Ureter (tissue), 1 donor: ENCODE results near the gene SLC34A2. TPM values are rescaled to one million over a fixed set of nuclear protein-coding genes. Genes with fewer than 3 reads are reported as not detected.
"Not testable (repeated sequence)": the region's sequence is repeated elsewhere in the genome, so short reads cannot be mapped to it uniquely, and the experiment has no call there.

Experiments used
- DNase-seq: peaks from one replicate; pipeline ENCODE4 v3.0.0-alpha.2; 2020; ENCODE audit warnings: low spot score
- total RNA-seq: library from RNA; stranded (reverse); gene quantifications from one replicate; pipeline ENCODE4 v1.2.4, GENCODE V29; 2023
- donor health status: DM: yes; HTN: yes; CAD: no.

The SLC34A2 gene
- total RNA-seq, 1 donor from 2014 or later, result 2.5 TPM

DNA sequence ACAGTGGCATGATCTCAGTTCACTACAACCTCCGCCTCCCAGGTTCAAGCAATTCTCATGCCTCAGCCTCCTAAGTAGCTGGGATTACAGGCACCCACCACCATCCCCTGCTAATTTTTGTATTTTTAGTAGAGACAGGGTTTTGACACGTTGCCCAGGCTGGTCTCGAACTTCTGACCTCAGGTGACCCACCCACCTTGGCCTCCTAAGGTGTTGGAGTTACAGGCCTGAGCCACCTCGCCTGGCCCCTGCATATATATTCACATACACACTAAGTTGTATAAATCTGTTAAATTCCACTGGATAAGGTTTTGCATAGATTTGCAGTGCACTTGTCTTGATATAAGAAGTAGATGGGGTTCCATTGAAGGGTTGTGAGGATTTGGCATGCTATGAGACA, 5.8 kb downstream of the SLC34A2 start:
- DNase-seq, result not testable (repeated sequence)

- DNase-seq, result no peak
Measured at GRCh38 chr4:25662306-25662705, 6.7 kb downstream of the SLC34A2 start.

GRCh38 chr4:25663781-25664180, 8.1 kb downstream of the SLC34A2 start:
- DNase-seq, result no peak

GRCh38 chr4:25666031-25666630, 10.5 kb downstream of the SLC34A2 start:
- DNase-seq, result no peak

- no peak for DNase-seq
Measured at GRCh38 chr4:25667931-25668557, 12.4 kb downstream of the SLC34A2 start.

- no peak for DNase-seq
Measured at GRCh38 chr4:25670991-25671390, 15.3 kb downstream of the SLC34A2 start.

GRCh38 chr4:25672756-25673155, 17.1 kb downstream of the SLC34A2 start:
- no peak for DNase-seq

DNA sequence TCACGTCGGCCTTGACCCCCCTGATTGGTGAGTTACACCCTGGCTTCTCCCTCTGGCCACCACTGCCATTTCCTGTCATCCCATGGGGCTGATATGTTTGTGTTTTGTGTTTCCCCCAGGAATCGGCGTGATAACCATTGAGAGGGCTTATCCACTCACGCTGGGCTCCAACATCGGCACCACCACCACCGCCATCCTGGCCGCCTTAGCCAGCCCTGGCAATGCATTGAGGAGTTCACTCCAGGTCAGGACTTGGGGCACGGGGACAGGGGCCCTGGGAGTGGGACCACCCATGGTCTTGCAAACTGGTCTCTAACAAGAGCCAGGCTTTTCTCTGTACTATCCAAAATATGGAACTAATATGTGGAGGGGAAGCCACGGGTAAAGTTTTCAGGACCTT, 18.7 kb downstream of the SLC34A2 start:
- DNase-seq, result no peak

- no peak for DNase-seq
Measured at GRCh38 chr4:25676221-25676620, 20.6 kb downstream of the SLC34A2 start.

DNA sequence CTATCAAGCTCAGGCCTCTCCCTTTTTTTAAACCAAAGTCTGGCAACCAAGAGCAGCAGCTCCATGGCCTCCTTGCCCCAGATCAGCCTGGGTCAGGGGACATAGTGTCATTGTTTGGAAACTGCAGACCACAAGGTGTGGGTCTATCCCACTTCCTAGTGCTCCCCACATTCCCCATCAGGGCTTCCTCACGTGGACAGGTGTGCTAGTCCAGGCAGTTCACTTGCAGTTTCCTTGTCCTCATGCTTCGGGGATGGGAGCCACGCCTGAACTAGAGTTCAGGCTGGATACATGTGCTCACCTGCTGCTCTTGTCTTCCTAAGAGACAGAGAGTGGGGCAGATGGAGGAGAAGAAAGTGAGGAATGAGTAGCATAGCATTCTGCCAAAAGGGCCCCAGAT, 21.5 kb downstream of the SLC34A2 start:
- no peak for DNase-seq

DNA sequence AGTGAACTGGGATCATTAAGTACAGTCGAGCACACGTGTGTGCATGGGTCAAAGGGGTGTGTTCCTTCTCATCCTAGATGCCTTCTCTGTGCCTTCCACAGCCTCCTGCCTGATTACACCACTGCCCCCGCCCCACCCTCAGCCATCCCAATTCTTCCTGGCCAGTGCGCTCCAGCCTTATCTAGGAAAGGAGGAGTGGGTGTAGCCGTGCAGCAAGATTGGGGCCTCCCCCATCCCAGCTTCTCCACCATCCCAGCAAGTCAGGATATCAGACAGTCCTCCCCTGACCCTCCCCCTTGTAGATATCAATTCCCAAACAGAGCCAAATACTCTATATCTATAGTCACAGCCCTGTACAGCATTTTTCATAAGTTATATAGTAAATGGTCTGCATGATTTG, 22.3 kb downstream of the SLC34A2 start:
- no peak for DNase-seq

- DNase-seq, result no peak
Measured at GRCh38 chr4:25687773-25688172, 32.1 kb downstream of the SLC34A2 start.

- no peak for DNase-seq
Measured at GRCh38 chr4:25694466-25694865, 38.8 kb downstream of the SLC34A2 start.

GRCh38 chr4:25696409-25696808, 40.8 kb downstream of the SLC34A2 start:
- no peak for DNase-seq

DNA sequence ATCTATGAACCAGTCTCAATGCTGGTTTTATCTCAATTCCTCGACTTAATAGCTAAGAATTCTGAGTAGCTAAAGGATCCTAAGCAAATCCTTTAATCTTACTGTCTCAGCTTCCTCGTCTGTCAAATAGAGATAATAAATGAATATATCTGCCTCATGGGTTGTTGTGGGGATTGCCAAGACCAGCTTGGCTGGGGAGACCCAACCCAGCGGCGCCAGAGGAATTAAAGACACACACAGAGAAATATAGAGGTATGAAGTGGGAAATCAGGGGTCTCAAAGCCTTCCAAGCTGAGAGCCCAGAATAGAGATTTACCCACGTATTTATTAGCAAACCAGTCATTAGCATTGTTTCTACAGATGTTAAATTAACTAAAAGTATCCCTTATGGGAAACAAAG, 41.9 kb downstream of the SLC34A2 start:
- DNase-seq, result no peak

- DNase-seq, result no peak
Measured at GRCh38 chr4:25700661-25701060, 45.0 kb downstream of the SLC34A2 start.

DNA sequence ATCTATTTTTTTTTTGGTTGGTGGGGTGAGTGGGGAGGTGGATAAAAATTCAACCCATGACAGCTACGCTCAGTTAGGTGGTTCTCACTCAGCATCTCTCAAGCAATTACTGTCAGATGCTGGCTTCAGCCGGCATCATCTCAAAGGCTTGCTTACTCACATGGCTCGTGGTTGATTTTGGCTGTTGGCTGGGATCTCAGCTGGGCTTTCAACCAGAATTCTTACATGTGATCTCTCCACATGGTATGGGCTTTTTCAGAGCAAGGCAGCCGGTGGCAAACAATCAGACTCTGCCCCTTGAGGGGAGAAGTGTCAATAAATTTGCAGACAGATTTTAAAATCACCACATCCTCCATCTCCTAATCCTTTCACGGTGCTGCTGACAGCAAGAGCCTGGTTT, 47.2 kb downstream of the SLC34A2 start:
- DNase-seq, result no peak

DNA sequence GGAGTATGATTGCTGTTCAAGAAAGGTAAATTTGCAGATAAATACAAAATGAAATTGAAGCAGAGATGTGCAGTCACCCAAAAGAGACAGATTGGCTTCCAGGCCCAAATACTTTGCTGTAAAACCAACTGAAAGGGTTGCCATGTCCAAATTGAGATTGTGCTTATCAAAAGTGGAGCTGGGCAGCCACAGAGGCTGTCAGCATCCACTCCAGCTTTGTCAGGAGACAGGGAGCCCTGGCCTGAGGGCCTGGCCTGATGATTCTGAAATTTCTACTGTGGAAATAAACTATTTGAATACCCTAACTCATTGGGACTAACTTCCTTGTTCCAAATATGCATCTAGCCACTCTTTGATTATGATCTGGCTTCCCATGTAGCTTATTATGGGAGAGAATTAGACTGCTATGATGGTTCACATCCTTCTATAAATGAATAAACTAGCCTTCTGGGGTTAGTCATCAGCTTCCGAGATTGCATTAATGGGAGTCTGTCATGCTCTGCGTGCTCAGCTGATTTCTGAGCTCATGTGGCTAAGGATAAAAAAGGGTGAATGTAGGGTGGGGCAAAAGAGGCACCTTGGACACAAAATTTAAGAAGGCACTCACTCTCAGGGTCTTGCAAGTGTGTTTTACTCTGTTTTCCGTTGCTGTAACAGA, 48.2 kb downstream of the SLC34A2 start:
- DNase-seq, result no peak

GRCh38 chr4:25704516-25704915, 48.9 kb downstream of the SLC34A2 start:
- DNase-seq, result no peak

- no peak for DNase-seq
Measured at GRCh38 chr4:25710637-25711036, 55.0 kb downstream of the SLC34A2 start.

DNA sequence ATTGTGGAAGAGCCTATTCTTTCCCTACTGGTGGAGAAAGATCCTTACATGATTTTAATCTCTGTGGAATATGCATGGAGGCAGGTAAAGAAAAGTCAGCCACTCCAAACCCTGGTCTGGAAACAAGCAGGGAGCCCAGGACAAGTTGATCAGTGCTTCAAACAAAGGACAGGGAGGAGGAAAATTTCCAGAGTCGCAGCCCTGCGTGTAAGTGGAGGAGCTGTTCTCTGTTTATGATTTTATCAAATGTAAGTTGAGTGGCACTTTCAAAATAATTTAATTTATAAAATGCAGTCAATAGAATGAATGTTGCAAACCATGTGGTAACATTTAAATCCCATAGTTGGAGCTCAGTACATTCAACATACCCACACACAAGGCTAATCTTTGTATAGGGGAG, 57.0 kb downstream of the SLC34A2 start:
- no peak for DNase-seq

- DNase-seq, result no peak
Measured at GRCh38 chr4:25713812-25714211, 58.2 kb downstream of the SLC34A2 start.

- no peak for DNase-seq
Measured at GRCh38 chr4:25722964-25723363, 67.3 kb downstream of the SLC34A2 start.
